ENCODE measurements around the gene PCYT1A. TPM values are rescaled to one million over a fixed set of nuclear protein-coding genes. Genes with fewer than 3 reads are reported as not detected.

Gene PCYT1A
- total and polyA plus RNA-seq, 4 donors, result 21.2 to 67.4 (median 42.7) TPM

- Histone ChIP-seq H3K4me3 (no peak overlapping the region), H3K27me3 (ENCODE audit: control insufficient read depth in 3 of 3, insufficient read depth in 3 of 3, low read length in 2 of 3) (no peaks in the 10 kb centered on the region), H3K36me3 (ENCODE audit: control insufficient read depth in 4 of 4, insufficient read depth in 4 of 4, low read length in 4 of 4) (peaks cover 6 to 16% (median 8%) of the 10 kb centered on the region in 4 donors), H3K4me1 (ENCODE audit: control insufficient read depth in 5 of 5, insufficient read depth in 5 of 5, low read length in 5 of 5) (no peaks in the 10 kb centered on the region), H3K27ac (ENCODE audit: low read depth in 1 of 2, low read length in 1 of 2) (no peak overlapping the region), H3K9ac (ENCODE audit: insufficient read depth in 1 of 2, low read length in 2 of 2) (no peak overlapping the region), H3K9me3 (ENCODE audit: control insufficient read depth in 4 of 4, insufficient read depth in 3 of 4, low read length in 3 of 4) (no peaks in the 10 kb centered on the region)
- no peak for DNase-seq
- no peak for TF ChIP-seq CTCF (IDR thresholded peaks at IDR 0.05; ENCODE audit: control extremely low read depth, extremely low read depth)
- ATAC-seq (ENCODE audit: insufficient read depth, low FRiP score), result no peak
- WGBS, 2 donors, result 70 to 79% methylated on average over 9 of the region's 9 CpGs
Measured at GRCh38 chr3:196268284-196269163, 19.0 kb downstream of the PCYT1A start.

- no peaks in the 10 kb centered on the region for H3K27me3 ChIP-seq (ENCODE audit: control insufficient read depth in 3 of 3, insufficient read depth in 3 of 3, low read length in 2 of 3)
- no peak for ATAC-seq (ENCODE audit: insufficient read depth, low FRiP score)
Measured at GRCh38 chr3:196263819-196264218, 23.7 kb downstream of the PCYT1A start.

GRCh38 chr3:196260784-196261183, 26.7 kb downstream of the PCYT1A start:
- Histone ChIP-seq H3K27ac (ENCODE audit: low read depth in 1 of 2, low read length in 1 of 2) (no peak overlapping the region), H3K9me3 (ENCODE audit: control insufficient read depth in 4 of 4, insufficient read depth in 3 of 4, low read length in 3 of 4) (no peaks in the 10 kb centered on the region), H3K36me3 (ENCODE audit: control insufficient read depth in 4 of 4, insufficient read depth in 4 of 4, low read length in 4 of 4) (peaks cover 4 to 16% (median 7%) of the 10 kb centered on the region in 4 donors), H3K27me3 (ENCODE audit: control insufficient read depth in 3 of 3, insufficient read depth in 3 of 3, low read length in 2 of 3) (no peaks in the 10 kb centered on the region), H3K4me1 (ENCODE audit: control insufficient read depth in 5 of 5, insufficient read depth in 5 of 5, low read length in 5 of 5) (no peaks in the 10 kb centered on the region), H3K9ac (ENCODE audit: insufficient read depth in 1 of 2, low read length in 2 of 2) (no peak overlapping the region), H3K4me3 (no peak overlapping the region)
- TF ChIP-seq CTCF (IDR thresholded peaks at IDR 0.05; ENCODE audit: control extremely low read depth, extremely low read depth), result no peak
- ATAC-seq (ENCODE audit: insufficient read depth, low FRiP score) (no peak), DNase-seq (no peak)
- 98 to 99% methylated on average over 4 of the region's 4 CpGs for WGBS, 2 donors

More at GRCh38 chr3:196263819-196264218, 23.7 kb downstream of the PCYT1A start:
- DNase-seq, result no peak
- peaks cover 4 to 10% (median 8%) of the 10 kb centered on the region in 4 donors for H3K36me3 ChIP-seq (ENCODE audit: control insufficient read depth in 4 of 4, insufficient read depth in 4 of 4, low read length in 4 of 4)
- H3K27ac ChIP-seq (ENCODE audit: low read depth in 1 of 2, low read length in 1 of 2), result no peak overlapping the region
- no peak for TF ChIP-seq CTCF (IDR thresholded peaks at IDR 0.05; ENCODE audit: control extremely low read depth, extremely low read depth)
- H3K9ac ChIP-seq (ENCODE audit: insufficient read depth in 1 of 2, low read length in 2 of 2), result no peak overlapping the region
- WGBS, 2 donors, result 89 to 93% methylated on average over 7 of the region's 7 CpGs
- no peaks in the 10 kb centered on the region for H3K4me1 ChIP-seq (ENCODE audit: control insufficient read depth in 5 of 5, insufficient read depth in 5 of 5, low read length in 5 of 5)
- H3K9me3 ChIP-seq (ENCODE audit: control insufficient read depth in 4 of 4, insufficient read depth in 3 of 4, low read length in 3 of 4), result no peaks in the 10 kb centered on the region
- H3K4me3 ChIP-seq, result no peak overlapping the region

Measured in lung (tissue), 12 donors.